Measurements from ENCODE around the gene ERGIC1. TPM values are rescaled to one million over a fixed set of nuclear protein-coding genes. Genes with fewer than 3 reads are reported as not detected.
"Not testable (repeated sequence)": the region's sequence is repeated elsewhere in the genome, so short reads cannot be mapped to it uniquely, and the experiment has no call there.

ERGIC1 gene, protein sequence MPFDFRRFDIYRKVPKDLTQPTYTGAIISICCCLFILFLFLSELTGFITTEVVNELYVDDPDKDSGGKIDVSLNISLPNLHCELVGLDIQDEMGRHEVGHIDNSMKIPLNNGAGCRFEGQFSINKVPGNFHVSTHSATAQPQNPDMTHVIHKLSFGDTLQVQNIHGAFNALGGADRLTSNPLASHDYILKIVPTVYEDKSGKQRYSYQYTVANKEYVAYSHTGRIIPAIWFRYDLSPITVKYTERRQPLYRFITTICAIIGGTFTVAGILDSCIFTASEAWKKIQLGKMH
- total RNA-seq: 10 to 100 TPM; 34.0 to 35.7 TPM

GRCh38 chr5:172833686-172834414 is at the start of gene ERGIC1:
ERGIC1 (plus strand) TSS chr5:172834251; CDS start chr5:172834414, 163 bp downstream.
- Mint-ChIP-seq H3K9me3 (no peaks in the 10 kb centered on the region), H3K36me3 (ENCODE audit: low read depth) (no peaks in the 10 kb centered on the region), H3K4me3 (peak within 1 kb of the TSS; percentile 82), H3K27ac (peak within 1 kb of the TSS; percentile 89), H3K4me1 (peaks cover 14% of the 10 kb centered on the region), H3K27me3 (no peaks in the 10 kb centered on the region)
- peak; percentile 91 for ATAC-seq (replicated peaks)

DNA sequence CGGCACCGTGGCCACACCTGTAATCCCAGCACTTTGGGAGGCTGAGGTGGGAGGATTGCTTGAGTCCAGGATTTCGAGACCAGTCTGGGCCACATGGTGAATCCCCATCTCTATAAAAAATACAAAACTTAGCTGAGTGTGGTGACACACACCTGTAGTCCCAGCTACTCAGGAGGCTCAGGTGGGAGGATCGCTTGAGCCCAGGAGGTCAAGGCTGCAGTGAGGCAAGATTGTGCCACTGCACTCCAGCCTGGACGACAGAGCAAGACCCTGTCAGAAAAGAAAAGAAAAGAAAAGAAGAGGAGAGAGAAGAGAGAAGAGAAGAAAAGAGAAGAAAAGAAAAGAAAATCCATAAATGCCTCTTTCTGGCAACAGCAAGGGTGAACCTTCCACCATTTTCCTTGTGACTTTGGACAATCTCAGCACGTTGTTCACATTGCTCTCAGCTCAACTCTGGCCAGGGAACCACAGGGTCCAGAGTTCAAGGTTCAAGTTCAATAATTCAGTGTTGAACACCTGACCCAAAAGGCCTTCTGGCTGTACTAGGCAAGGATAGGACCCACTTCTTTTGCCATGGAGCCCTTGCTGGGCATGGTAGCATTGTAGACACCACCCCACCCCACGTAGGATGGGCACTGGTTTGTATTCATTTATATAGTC is 48.5 kb upstream of the ERGIC1 start:
- Mint-ChIP-seq H3K4me3 (no peak overlapping the region), H3K9me3 (no peaks in the 10 kb centered on the region), H3K27me3 (no peaks in the 10 kb centered on the region), H3K36me3 (ENCODE audit: low read depth) (no peaks in the 10 kb centered on the region), H3K4me1 (no peaks in the 10 kb centered on the region), H3K27ac (no peak overlapping the region)
- ATAC-seq (replicated peaks): no peak

DNA sequence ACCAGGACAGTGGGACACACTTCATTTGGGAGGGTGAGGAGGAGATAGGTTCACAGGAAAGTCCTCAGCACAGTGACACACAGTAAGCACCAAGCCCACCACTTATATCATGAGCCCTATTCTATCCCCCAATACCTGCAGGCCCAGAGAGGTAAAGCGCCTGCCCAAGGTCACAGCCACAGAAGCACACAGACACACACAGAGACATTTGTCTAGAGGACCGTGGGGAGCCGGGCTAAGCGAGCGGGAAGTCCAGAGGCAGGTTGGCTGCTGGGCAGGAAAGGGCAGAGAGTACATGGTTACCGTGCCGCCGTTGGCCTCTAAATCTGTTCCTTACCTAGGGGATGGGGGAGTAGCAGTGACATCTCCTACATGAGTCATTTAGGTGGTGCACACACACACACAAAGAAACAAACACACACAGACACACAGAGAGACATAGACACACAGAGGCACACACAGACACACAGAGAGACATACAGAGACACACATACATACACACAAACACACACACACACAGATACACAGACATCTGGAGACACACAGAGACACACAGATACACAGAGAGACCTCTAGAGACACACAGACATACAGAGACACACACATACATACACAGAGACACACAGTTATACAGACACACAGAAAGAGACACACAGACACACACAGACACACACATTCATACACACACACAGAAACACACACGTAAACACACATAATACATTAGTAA is 47.2 kb upstream of the ERGIC1 start:
- Mint-ChIP-seq H3K27me3 (no peaks in the 10 kb centered on the region), H3K36me3 (ENCODE audit: low read depth) (no peaks in the 10 kb centered on the region), H3K4me3 (no peak overlapping the region), H3K9me3 (no peaks in the 10 kb centered on the region), H3K27ac (no peak overlapping the region), H3K4me1 (no peaks in the 10 kb centered on the region)
- no peak for ATAC-seq (replicated peaks)

- not testable (repeated sequence) for H3K4me3 Mint-ChIP-seq; H3K36me3 Mint-ChIP-seq (ENCODE audit: low read depth); H3K27me3 Mint-ChIP-seq; H3K27ac Mint-ChIP-seq; ATAC-seq (replicated peaks); H3K9me3 Mint-ChIP-seq; H3K4me1 Mint-ChIP-seq
These were observed 46.5 kb upstream of the ERGIC1 start for GRCh38 chr5:172787538-172787937.

GRCh38 chr5:172788771-172789686 is 45.0 kb upstream of the ERGIC1 start:
- no peak overlapping the region for H3K4me3 Mint-ChIP-seq
- ATAC-seq (replicated peaks): no peak
- no peaks in the 10 kb centered on the region for H3K36me3 Mint-ChIP-seq (ENCODE audit: low read depth)
- no peaks in the 10 kb centered on the region for H3K27me3 Mint-ChIP-seq
- H3K9me3 Mint-ChIP-seq: no peaks in the 10 kb centered on the region
- H3K4me1 Mint-ChIP-seq: no peaks in the 10 kb centered on the region
- no peak overlapping the region for H3K27ac Mint-ChIP-seq

DNA sequence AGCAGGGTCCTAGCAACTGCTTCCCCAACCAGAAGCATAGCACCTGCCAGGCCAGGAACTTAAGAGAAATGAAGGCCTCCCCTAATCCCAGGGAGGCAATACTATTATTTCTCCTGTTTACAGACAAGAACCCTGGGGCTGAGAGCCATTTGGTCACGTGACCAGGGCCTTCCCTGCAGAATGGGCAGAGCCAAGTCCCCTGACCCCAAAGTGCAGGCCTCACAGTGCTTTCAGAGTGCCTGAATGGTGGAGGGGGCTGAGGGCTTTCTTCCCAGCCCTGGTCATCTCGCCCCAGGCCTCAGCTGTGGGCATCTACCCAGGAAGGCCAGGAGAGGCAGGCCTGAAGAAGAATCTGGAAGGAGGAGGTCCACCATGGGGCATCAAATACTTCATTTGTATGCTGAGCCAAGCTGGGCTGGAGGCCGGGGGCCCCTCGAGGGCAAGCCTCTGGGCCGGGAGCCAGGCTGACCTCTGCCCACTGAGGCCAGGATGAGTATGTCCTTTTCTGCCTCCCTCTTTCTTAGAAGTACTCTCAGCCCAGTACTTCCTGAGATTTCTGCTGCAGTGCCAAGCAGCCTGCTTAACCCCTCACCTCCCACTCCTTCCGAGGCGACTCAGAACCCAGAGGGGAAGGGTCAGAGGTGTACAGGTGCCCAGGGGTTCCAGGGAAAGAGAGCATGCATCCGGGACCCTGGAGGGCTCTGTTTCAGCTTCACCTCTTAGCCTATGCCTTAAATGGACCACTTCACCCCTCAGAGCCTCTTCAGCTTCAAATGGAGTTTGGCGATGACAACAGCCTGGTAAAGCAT is 44.2 kb upstream of the ERGIC1 start:
- H3K27ac Mint-ChIP-seq: no peak overlapping the region
- no peaks in the 10 kb centered on the region for H3K9me3 Mint-ChIP-seq
- H3K27me3 Mint-ChIP-seq: no peaks in the 10 kb centered on the region
- no peak overlapping the region for H3K4me3 Mint-ChIP-seq
- H3K36me3 Mint-ChIP-seq (ENCODE audit: low read depth): no peaks in the 10 kb centered on the region
- no peak for ATAC-seq (replicated peaks)
- H3K4me1 Mint-ChIP-seq: no peaks in the 10 kb centered on the region

DNA sequence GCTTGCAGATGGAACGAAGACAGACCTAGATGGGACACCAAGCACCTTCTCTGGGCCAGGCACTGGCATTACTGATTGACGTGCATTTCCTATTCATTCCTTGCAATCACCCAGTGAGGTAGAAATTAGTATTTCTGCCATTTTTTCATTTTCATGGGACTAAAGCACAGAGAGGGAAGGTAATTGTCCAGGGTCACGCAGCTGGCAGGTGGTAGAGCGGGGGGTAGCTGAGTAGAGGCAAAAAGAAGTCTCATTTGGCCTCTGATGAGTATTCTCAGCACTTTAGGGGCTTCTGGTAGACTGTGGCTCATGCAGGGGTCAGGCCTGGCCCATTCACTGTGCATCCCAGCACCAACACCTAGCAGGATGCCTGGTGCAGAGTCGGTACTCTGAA is 43.6 kb upstream of the ERGIC1 start:
- no peak for ATAC-seq (replicated peaks)
- Mint-ChIP-seq H3K4me1 (no peaks in the 10 kb centered on the region), H3K27me3 (no peaks in the 10 kb centered on the region), H3K4me3 (no peak overlapping the region), H3K27ac (no peak overlapping the region), H3K36me3 (ENCODE audit: low read depth) (no peaks in the 10 kb centered on the region), H3K9me3 (no peaks in the 10 kb centered on the region)

DNA sequence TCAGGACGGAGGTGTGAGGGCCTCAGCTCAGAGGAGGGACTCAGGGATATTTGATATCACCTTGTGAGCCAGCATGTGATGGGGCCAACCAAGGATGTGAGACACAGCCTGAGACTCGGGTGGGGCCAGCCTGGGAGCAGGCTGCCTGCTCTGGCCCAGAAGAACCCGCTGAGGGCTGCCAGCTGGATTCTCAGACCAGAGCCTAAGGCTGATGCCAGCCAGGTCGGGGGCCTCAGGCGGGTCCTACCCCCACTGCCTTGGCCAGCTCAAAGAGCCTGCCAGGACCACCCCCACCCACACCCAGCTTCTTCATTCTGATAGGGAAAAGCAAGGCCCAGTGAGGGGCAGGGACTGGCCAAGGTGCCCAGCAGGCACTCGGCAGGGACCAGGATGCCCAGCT is 42.8 kb upstream of the ERGIC1 start:
- Mint-ChIP-seq H3K4me3 (no peak overlapping the region), H3K27ac (no peak overlapping the region), H3K27me3 (no peaks in the 10 kb centered on the region), H3K9me3 (no peaks in the 10 kb centered on the region), H3K4me1 (no peaks in the 10 kb centered on the region), H3K36me3 (ENCODE audit: low read depth) (no peaks in the 10 kb centered on the region)
- no peak for ATAC-seq (replicated peaks)

GRCh38 chr5:172791726-172792445 is 42.2 kb upstream of the ERGIC1 start:
- no peaks in the 10 kb centered on the region for H3K4me1 Mint-ChIP-seq
- no peaks in the 10 kb centered on the region for H3K27me3 Mint-ChIP-seq
- no peak for ATAC-seq (replicated peaks)
- no peaks in the 10 kb centered on the region for H3K9me3 Mint-ChIP-seq
- H3K4me3 Mint-ChIP-seq: no peak overlapping the region
- no peaks in the 10 kb centered on the region for H3K36me3 Mint-ChIP-seq (ENCODE audit: low read depth)
- no peak overlapping the region for H3K27ac Mint-ChIP-seq

DNA sequence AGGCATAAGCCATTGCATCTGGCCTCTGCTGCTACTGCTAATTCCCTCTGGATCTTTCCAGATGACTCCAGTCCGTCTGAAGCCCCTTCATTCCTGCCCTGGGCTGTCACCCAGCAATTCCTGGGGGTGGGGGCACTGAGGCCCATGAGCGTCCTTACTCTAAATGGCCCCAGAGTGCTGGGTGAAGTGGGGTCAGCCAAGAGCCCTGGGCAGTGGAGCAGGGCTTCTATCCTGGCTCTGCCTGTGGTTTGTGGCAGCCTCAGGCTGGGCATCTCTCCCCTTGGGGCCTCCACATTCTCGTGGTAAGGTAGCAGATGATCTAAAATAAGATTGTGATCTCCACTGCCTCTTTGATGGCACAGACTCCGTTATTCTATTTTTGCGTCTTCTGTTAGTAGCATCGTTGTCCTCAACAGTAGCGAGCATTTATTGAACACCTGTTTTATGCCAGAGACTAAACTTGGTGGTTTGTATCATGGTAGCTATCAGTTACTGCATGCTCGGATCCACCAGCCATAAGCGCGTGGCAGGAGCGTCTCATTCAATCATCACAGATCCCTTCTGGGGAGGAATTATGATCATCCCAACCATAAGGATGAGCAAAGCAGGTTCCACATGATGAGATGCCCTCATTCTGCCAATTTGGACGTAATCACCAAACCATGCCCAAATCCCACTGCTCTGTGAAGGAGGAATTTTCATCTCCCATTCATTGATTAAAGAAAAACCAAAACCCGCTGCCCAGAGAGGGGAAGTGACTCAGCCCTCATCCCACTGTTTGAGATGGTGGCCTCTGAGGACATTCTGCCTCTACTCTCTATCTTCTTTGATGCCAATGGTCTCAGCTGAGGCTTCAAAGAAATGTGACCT is 41.1 kb upstream of the ERGIC1 start:
- H3K4me1 Mint-ChIP-seq: no peaks in the 10 kb centered on the region
- no peak overlapping the region for H3K4me3 Mint-ChIP-seq
- ATAC-seq (replicated peaks): no peak
- H3K9me3 Mint-ChIP-seq: no peaks in the 10 kb centered on the region
- no peaks in the 10 kb centered on the region for H3K27me3 Mint-ChIP-seq
- H3K27ac Mint-ChIP-seq: no peak overlapping the region
- no peaks in the 10 kb centered on the region for H3K36me3 Mint-ChIP-seq (ENCODE audit: low read depth)

DNA sequence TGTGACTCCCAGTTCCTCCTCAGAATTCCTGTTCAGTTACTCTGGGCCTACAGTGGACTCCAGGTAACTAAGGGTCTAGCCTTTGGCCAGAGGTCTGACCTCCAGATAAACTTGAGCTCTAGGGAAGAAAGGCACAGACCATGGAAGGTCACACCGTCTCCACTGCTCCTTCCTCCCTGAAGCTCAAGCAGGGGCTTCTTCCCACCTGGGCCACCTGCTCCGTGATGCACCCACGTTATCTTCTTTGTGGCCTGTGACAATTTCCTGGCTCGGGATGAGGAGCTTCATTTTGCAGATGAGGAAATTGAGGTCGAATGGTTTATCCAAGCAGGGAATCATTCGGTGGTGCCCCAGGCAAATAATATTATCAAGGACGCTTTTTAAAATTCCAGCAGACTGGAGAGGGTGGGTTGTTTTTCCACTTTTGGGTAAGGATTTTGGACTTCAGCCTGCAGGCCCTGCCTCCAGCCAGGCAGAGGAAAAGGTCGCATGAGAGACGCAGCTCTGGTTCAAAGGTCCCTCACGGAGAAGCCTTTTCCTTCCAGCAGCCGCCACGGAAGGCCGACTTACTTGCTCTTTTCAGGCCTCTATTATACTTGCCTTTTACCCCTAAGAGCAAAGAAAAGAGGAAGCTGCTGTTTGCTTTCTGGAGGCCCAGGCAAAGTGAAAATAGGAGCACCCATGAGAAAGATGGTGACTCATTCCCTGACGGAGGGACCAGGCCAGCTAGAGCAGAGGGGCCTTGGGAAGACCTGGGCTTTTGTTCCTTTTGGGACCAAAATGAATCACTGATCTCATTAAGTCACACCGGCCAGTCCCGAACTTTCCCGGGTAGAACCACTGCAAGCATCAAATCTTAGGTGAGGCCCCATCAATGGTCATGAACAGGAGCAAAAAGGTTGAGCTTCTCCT is 40.2 kb upstream of the ERGIC1 start:
- no peak overlapping the region for H3K4me3 Mint-ChIP-seq
- H3K27ac Mint-ChIP-seq: no peak overlapping the region
- no peaks in the 10 kb centered on the region for H3K27me3 Mint-ChIP-seq
- H3K4me1 Mint-ChIP-seq: peaks cover 7% of the 10 kb centered on the region
- no peaks in the 10 kb centered on the region for H3K36me3 Mint-ChIP-seq (ENCODE audit: low read depth)
- no peaks in the 10 kb centered on the region for H3K9me3 Mint-ChIP-seq
- ATAC-seq (replicated peaks): peak; percentile 18
